Stimulated activated CD4-positive, alpha-beta T cell treated with anti-CD3 and anti-CD28 coated beads, Interleukin-4, amount 100 ng/mL, for 4 hours (primary cell): Measurements from ENCODE around the gene TBC1D22A.
"Not testable (repeated sequence)": the region's sequence is repeated elsewhere in the genome, so short reads cannot be mapped to it uniquely, and the experiment has no call there.

Experiments used
- DNase-seq, 2 experiments: peaks; one replicate each; pipeline ENCODE4 v3.0.0-alpha.2; 2020

Gene TBC1D22A

DNA sequence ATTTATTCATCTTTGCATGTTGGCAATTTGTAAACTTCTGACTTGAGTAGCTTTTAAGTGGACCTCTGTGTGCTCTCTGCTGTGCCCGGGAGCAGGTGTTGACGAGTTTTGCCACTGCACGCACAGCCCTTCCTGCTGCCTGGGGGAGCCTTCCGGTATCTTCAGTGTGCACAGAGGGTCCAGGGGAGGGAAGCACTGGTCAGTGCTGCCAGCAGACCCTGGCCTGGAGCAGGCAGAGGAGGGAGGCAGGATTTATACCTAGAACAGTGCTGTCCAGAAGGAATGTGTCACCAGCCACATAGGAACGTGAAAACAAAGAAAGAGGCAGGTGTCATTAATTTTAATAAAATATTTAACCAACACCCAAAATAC lies 403.6 kb downstream of the TBC1D22A start:
- no peak for DNase-seq

DNA sequence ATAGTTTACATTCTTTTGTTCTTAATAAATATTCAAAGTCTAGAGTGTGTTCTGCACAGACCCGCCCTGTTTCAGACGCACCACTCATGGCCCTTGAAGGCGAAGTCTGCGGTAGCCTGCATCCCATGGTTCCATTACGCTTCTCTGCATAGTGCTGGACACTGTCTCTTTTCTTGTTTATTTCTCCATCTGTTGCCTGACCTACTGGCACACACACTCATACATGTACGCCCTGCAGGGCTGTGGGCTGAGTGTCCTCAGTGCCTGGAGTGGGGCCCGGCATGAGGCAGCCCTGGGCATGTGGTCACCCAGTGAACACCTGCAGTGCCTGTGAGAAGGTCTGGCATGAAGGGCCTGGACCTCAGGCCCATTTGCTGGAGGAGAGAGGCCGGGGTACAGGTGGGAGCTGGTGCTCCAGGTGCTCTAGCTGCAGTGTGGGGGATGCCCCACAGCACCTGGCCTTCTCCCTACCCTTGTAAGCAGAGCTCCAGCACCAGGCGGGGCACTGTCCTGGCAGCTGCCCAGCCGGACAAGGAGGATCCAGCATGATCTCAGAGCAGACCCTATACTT lies 404.1 kb downstream of the TBC1D22A start:
- DNase-seq, result no peak

DNA sequence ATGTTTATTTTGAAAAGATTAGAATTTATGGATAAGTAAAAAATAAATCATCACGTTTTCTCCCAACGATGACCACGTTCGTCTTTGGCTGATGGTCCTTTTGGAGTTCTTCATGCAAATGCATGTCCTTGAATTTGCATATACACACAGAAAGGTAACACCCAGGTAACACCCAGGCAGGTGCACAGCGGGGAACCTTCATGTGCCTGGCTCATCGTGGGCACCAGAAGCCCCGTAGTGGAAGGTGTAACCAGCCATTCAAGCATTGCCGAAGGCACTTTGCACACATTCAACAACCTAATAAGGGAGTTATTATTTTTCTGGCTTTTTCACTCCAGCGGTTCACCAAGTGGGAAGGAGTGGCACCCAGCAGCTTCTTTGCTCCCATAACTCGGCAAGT lies 404.6 kb downstream of the TBC1D22A start:
- no peak for DNase-seq

DNA sequence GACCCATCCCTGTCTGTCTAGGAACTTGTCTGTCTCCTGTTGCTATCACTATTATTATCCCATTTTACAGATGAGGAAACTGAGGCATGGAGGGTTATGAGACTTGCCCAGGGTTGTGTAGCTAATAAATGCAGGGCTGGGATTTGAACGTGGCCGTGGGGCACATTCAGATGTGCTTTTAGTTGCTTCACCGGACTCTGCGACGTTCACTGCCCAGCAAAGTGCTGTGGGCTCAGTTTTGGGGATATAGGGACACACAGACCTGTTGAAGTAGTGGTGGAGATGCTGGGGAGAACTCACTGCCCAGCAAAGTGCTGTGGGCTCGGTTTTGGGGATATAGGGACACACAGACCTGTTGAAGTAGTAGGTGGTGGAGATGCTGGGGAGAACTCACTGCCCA lies 405.5 kb downstream of the TBC1D22A start:
- DNase-seq, result not testable (repeated sequence)

DNA sequence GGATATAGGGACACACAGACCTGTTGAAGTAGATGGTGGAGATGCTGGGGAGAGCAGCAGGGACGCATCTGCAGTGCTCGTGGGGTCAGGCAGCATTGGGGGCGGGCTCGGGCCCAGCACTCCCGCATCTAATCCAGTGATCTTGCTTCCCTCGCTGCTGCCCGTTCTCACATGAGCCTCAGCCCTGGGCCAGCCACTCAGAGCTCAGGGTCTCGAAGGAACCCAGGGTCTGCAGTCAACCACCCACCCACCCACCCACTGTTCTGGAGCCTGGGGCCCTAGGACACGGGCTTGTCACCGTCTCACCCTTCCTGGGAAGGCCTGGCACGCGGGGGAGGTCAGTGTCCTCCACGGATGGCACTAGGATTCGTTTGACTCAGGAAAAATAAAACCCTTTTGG lies 406.0 kb downstream of the TBC1D22A start:
- DNase-seq, result no peak

DNA sequence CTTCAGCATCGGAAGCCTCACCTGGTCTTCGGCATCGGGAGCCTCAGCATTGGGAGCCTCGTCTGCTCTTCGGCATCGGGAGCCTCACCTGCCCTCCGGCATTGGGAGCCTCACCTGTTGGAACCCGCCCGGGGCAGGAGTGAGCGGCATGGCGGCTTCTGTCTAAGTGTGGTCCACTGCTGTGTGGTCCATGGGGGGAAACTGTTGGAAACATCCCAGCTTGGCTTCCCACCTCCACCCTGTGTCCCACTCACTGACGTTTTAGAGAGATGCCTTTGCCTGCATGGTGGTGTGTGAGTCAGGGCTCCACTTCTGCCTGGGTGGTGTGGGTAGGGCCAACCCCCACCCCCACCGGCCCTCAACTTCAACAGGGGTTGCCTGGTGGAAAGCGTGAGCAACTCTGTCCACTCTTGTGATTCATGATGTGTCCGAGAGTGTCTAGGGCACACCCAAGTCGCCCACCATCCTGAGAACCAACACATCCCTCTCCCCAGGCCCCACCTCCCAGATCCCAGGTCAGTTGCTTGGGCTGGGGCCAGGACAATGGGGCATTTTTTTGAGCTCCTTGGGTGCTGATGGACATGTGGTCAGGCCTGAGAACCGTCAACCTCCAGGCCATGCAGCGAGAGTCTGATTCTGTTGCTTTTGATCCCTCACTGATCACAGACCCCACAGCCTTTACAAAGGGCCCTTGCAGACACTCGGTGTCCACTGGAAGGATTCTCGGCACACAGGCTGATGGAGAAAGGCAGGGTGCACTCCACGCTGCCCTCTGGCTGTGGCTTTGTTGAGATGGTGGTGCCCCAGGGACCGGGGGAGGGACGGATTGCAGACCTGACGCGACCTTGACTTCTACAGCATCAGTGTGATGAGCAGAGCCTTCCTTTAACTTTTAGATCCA lies 406.7 kb downstream of the TBC1D22A start:
- DNase-seq, result no peak

DNA sequence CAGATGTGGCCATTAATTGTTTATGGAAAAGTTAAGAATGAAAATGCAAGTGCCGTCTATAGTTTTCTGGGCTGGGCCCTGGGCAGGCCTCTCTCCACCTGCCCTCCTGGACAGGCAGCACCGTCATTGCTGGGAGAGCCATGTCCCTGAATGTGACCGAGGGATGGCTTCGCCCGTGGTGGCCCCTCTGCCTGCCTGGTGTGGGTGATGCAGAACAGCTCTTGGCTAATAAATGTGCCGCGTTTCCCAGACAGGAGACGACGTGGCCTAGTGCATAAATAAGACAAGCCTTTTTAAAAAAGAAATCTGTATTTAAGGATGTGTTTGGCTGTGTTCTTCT lies 407.3 kb downstream of the TBC1D22A start:
- no peak for DNase-seq

DNA sequence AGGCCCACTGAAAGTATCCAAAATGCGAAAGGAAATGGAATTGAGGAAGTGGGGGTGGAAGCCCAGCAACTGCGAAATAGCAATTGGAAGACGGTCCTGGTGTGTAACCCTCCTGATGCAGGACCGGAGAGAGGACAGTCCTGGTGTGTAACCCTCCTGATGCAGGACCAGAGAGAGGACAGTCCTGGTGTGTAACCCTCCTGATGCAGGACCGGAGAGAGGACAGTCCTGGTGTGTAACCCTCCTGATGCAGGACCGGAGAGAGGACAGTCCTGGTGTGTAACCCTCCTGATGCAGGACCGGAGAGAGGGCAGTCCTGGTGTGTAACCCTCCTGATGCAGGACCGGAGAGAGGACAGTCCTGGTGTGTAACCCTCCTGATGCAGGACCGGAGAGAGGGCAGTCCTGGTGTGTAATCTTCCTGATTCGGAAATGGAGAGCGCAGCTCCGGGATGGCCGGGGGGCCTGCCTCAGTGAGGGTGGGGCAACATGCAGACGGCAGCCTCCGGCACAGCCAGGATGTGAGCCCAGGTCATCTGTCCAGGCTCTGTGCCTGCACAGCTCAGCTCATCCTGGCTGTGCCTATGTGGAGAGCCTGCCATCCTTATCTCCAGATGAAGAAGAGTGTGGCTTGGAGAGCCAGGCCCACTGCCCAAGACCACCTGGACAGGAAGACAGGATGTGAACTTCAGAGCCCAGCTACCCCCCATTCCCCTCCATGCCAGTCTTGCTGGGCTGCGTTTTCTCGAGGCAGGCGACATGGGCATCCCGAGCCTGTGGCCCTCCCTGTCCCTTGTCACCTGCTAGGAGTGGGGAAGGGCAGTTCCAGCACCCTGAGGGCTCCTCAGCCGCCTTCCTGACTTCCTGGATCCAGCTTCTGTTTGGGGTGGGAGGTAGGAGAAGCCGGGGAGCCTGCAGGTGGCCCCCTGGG lies 408.3 kb downstream of the TBC1D22A start:
- DNase-seq, result not testable (repeated sequence)

DNA sequence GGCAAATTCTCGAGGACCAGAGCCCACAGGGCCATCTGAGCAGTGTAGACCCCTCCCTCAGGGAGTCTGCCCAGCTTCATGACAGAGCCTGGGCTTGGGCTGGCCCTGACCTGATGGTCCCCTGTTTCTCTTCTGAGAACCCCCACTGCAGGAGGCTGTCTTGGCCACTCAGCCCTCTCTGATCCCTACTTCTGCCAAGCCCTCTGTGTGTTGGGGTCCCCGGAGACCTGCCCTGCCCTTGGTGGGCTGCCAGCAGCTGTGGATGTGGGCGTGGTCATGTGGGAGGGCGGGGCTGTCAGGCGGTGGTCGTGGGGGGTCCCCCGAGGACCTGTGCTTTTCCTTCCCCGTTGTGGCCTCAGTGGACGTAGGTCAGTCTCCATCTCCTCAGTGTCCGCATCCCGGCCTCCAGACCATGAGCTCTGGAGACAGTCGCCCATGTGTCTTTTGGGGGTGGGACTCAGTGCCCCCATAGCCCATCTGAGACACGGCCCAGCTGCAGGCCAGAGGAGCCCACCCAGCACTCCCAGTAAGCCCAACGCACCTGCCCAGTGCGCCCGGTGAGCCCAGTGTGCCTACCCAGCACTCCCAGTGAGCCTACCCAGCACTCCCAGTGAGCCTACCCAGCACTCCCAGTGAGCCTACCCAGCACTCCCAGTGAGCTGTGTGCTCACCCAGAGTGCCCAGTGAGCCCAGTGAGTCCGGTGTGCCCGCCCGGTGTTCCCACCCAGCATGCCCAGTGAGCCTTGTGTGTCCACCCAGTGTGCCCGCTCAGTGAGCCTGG lies 409.2 kb downstream of the TBC1D22A start:
- DNase-seq, result no peak

DNA sequence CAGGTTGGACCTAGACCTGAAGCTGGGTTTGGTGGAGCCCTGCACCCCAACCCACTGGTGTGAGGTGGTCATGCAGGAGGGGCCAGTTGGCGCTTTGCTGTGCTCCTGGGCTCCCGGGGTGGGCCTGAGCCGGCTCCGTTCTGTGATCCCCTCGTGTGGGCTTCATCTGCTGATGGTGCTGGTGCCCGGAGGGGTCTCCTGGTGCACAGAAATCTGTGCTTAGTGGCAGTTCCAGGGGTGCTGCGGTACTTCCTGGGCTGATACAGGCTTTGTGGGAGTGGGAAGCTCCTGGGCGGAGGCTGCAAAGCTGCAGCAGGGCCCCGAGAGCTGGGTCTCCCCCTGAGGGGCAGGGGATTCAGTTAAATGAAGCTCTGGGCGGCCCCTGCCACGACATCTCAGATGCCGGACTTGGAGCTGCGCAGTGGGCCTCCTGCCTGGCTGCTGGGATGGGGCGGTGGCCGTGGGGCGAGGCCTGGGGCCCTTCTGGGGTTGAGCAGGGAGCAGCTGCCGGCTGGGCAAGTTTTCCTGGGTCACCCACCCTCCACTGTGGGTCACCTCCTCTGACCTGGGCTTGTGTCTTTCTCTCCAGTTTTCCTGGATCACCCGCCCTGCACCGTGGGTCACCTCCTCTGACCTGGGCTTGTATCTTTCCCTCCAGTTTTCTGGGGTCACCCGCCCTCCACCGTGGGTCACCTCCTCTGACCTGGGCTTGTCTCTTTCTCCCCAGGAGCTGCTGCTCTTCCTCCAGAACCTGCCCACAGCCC lies 410.5 kb downstream of the TBC1D22A start:
- DNase-seq, result no peak

DNA sequence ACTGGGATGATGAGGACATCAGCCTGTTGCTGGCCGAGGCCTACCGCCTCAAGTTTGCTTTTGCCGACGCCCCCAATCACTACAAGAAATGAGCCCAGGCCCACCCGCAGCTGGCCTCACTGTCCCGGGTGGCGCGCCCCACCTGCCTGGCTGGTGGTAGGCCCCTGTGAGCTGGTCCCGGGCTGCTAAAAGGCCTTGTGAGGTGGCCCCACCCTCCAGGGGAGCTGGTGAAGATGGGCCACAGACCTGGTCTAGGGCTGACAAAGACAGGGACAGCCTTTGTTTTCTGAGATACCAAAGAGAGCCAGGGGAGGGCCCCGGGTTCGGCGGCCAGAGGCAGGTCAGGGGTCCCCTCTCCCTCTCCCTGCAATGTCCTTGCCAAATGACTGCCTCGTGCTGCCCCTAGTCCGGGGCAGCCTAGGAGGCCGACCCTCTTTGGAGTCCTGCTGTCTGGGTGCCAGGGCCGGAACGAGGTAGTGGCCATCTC lies 411.1 kb downstream of the TBC1D22A start:
- no peak for DNase-seq

DNA sequence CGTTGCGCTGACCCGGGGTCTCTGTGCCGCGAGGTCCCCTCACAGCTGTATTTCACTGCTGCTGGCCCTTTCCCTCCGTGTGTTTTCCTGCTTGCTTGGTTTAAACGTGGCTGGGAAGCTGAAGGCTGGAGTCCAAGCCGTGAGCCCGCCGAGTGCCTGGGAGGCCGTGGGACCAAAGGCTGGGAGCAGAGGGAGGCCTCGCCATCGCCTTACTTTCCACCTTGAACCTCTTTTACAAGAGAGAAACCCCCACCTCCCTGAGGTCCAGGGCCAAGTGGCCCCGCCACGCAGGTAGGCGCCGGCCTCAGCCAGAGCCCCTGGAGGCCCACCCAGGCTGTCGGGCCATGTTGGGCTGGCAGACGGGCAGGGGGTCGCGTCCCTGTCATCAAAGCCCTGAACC lies 411.6 kb downstream of the TBC1D22A start:
- no peak for DNase-seq

DNA sequence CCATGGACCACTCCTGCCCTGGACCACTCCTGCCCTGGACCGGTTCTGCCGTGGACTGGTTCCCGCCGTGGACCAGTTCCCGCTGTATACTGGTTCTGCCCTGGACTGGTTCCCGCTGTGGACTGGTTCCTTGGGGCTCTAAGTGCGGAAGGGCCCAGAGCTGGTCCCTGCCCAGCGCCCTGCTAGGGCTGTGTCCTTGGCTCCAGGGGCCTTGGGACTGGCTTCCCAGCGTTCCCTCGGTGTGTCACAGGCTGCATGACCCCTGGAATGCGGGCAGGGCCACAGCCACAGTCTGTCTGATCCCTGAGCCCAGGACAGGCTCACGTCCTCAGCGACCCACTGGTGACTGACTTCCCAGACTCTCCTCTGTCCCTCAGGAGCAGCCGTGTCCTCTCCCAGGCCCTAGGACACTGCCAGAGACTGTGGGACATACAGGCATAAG lies 412.2 kb downstream of the TBC1D22A start:
- no peak for DNase-seq

DNA sequence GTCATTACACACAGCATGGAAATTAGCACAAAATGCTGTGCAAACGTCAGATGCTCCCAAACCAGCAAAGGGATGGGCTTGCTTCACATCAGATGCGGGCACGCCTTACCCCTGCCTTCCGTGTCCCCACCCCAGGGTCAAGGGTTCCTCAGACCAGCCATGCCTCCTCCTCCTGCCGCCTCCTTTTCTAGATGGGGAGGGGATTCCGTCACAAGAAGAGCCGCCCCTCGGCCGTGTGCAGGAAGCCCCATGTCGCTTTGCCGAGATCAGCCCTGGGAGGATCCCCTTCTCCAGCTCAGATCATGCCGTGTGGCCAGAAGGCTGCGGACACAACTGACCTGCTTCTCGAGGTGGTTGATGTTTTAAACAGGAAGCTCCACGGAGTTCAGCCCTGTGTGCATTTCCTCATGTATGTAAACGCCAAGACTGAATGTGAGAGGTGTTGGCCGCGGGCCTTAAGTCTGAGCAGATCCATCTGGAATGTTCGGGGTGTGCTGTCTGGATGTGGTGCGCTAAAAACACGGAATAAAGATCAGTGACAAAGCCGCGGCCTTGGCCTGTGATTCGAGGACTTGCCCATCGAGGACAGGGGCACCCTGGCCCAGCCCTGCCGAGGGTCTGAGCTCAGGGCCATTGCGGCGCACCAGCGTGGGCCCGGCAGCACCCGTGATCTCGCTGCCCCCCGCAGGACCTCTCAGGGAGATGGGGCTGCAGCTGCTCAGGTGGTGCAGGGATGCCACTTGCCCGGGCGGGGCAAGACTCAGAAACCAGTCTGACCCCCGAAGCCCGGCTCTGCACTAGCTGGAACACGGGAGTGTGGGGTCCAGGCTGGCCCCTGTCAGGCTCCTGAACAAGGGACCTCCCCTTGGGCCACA lies 412.9 kb downstream of the TBC1D22A start:
- DNase-seq, result no peak

DNA sequence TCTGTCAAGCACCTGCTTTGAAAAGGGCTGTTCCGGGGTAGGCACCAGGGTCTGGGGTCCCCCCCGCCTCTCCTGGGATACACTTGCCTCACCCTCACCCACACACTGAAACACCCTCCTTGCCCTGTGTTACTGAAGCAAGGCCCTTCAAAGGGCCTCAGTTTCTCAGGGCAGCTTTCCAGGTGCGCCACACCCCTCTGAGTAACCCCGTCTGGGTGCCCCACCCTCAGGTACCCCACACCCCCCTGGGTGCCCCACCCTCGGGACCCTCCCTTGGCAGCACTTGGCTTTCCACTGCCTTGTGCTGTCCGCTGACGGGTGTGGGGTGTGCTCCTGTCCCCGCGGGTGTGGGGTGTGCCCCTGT lies 413.6 kb downstream of the TBC1D22A start:
- DNase-seq, result no peak

DNA sequence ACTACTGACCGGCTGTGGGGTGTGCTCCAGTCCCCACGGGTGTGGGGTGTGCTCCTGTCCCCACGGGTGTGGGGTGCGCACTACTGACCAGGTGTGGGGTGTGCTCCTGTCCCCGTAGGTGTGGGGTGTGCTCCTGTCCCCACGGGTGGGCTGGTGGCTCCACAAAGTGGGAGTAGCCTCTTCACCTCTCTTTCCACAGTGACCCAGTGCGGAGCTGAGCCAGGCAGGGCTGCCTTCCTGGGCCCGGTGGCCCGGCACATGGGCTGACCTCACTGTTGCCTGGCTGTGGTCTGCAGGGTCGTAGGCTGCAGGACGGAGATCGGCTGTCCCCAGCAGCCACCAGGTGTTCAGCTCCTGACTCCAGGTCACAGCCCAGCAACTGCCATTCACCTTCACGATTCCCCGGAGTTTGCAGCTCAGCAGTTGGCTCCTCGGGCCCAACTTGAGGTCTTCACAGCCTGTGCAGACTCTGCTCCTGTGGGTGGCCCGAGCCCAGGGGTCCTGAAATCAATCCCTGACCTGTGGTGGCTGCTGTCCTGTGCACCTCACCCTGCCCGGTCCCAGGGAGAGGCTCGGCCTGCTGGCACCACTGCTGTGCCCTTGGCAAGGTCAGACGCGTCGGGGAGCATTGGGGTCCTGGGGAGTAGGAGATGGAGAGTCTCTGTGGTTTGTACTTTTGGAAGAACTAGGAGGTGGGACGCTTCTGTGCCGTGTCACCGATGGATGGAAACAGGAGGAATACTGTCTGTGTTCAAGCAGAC lies 414.3 kb downstream of the TBC1D22A start:
- DNase-seq, result no peak

DNA sequence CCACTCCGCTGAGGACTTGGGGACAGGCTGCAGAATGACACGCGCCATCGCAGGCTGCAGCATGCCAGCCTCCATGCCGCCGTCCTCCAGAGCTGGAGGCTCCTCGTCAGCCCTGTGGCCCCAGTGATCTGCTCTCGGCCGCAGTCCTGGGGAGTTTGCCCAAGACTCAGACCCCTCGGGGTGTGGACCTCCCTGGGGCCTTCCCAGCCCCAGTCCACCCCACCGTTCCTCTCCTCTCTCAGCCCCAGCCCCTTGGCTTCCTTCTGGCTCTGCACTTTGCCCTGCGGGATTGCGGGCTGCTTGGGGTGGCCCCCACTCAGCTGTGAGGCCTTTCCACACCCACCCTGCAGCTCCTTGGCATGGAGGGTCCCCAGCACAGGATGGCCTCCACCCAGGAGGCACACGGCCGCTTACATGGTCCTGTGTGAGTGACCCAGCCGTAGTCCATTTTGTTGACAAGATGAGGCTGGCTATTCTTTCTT lies 414.9 kb downstream of the TBC1D22A start:
- no peak for DNase-seq

DNA sequence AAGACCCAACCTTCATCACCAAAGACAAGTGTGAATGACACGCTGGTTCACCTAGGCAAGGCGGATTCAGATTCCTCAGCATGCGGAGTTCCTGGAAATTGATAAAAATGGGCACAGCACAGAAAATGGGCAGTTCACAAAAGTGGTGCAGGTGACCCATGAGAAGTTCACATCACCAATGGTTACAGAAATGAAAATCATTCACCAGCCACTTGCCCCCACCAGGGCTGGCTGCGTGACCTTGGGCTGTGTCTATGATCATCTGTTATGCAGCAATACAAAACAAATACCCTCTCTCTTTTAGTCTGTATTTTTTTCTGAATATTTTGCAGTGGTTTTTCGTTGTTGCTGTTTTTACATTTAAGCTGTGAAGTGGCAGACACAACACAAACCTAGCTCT lies 415.9 kb downstream of the TBC1D22A start:
- no peak for DNase-seq

DNA sequence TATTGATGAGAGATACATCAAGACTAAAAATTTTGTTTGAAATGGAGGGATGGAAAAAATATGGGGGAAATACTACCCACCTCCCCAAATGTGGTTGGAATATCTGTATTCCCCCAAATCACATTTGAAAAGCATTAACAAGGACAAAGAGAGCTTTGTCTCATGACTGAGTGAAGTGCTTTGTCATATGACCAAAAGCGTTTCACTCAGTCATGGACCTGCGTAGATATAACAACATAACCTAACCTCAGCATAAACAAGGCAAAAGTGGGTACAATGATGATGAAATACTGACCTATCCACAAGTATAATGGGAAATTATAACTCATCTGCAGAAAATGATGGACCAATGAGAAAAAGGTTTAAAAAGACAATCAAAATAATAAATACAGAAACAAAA lies 418.3 kb downstream of the TBC1D22A start:
- no peak for DNase-seq
